NCI-H345 treated with DMSO at 0.1 percent for 48 hours (cell line): ENCODE results near the gene DCAF8.
"Not testable (repeated sequence)": the region's sequence is repeated elsewhere in the genome, so short reads cannot be mapped to it uniquely, and the experiment has no call there.

Experiments
- DNase-seq: peaks from one replicate; lab custom pipeline; 2025; ENCODE audit not compliant: unreplicated experiment; lab: John Stamatoyannopoulos, UW

The DCAF8 gene

DNA sequence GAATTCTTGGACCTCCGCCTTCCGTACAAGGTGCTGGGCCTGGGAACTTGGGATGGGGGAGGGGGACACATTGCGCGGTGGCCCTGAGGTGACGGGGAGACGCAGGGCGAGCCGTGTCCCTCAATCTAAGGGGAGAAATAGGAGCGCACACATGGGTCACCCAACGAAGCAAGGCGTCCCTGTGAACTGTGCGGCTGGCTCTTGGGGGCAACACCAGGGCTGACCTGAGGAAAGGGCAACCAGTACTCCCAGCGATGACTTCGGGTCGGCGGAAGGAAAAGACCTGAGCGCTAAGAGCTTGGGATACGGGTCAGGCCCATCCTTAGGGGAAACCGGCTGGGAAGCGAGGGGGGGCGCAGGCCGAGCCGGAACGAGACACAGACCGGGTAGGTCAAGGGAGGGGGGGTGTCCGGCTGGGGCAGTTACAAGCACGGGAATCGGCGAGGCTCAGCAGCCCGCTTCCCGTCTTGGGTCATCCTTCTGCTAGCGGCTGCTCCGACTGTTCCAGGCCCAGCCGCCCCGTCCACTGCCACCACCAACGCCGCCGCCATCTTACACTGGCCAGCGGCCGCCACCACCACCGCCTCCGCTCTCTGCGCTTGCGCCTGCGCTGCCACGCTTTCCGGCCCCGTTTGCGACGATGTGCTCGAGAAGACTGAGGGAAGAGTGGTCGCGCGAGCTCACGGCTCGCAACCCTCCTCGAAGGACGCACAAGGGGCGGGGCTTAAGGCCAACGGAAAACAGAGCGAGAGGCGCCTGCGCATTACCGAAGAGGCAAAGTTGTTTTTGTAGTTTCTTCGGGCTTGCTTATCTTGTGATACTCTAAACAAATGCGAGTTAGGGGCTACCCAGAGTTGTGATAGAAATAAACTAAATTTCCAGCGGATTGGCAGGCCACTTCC lies at the start of gene DCAF8:
Gene DCAF8, minus strand, starts transcription at position 657 of the 902 bp plus-strand sequence. CDS start 18,541 bp downstream, outside the sequence.
- peak; percentile 96 for DNase-seq

DNA sequence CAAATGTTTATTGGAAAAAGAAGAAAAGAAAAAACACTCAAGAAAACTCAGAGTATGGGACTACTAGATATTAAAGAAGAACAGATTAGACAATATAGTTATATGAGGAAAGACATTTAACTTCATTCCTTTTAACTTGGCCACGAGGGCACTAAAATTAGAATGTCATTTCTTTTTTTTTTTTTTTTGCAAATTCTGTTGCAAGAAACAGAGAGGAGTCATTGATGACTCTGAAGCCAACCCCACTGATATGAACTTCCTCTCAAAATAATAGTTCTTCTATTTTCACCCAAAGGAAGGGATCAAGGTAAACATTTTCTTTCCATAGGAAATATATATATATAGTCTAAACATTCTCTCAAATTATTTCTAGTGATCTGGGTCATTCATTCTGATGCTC lies 47.2 kb upstream of the DCAF8 start:
- no peak for DNase-seq

DNA sequence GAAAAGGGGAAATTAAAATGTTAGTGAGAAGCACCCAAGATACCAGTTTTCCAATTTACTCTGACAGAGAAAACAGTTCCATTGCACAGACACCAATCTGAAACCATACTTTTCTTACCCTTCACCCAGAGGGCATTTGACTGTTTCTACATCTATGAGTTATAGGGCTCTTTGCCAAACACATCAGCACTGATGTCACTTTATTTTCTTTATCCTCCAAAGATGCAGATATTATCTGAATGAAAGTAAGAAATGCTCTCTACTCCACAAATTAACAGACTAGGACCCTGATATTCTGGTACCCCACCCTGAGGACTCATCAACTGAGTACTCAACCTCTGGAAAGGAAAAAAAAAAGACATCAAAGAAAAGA lies 46.8 kb upstream of the DCAF8 start:
- no peak for DNase-seq

DNA sequence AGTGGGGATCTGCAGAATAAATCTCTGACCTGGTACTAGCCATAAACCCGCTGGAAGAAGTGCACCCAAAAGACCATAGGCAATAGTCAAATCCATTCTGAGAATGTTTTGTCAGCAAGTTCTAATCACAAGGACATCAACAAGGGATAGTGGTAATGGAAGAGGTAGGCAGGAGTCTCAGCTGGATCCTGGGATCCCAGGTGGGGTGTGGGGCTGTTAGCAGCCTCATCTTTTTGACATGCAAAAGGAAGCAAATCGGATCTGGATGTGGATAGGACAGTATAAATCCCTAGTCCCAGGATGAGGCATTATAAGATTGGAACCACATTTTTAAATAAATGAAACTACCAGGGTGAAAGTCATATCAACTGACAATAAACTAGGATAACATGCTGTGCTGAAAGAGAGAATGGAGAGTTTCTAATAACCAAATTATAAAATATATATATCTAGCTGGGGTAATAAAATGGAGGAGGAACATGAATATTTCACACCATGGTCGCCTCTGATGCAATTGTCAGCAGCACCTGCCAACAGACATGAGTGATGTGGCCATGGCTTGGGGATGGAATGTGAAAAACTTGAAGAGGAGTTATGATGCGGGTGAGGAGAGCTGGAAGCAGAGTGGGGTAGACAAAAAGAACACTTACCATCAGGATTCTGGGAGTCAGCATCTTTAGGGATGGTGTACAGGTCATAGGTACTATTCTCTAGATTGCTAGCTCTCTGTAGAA lies 46.3 kb upstream of the DCAF8 start:
- DNase-seq: no peak

DNA sequence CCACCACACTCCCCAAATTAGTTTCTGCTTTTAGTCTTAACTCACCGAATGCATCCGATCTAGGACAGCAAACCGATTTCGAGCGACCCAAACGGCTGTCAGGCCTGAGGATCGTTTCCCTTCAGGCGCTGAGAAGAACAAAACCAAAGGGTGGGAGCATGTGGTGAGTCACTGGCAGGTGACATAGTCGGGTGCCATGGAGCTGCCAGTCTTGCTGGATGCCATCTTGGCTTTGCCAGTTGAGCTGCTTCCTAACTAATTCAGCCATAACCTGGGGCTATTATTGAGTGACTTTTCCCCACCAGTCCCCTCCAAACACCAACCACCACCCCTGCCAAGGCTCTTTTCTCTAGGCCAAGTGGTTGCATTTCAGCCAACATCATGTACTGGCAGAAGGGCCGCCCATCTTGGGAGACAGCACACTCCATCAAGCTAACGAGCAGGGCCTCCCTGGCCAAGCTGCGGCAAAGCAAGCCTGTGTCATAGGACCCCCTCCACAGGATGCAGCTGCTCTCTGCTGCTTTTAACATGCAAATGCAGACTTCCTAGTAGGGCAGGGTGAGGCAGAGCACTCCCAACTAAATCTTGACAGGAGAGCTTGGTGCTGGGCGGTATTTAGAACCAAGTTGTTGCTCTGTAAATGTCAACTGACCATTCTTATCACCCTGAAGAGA lies 44.9 kb upstream of the DCAF8 start:
- no peak for DNase-seq

DNA sequence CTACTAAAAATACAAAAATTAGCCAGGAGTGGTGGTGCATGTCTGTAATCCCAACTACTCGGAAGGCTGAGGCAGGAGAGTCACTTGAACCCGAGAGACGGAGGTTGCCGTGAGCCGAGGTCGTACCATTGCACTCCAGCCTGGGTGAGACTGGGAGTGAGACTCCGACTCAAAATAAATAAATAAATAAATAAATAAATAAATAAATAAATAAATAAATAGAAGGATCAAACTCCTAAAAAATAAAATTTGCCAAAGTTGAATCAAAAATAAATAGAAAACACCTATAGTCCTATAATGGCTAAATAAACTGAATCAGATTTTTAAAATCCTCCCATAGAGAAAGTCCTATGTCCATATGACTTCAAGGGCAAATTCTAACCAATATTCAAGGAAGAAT lies 37.8 kb upstream of the DCAF8 start:
- DNase-seq: no peak

DNA sequence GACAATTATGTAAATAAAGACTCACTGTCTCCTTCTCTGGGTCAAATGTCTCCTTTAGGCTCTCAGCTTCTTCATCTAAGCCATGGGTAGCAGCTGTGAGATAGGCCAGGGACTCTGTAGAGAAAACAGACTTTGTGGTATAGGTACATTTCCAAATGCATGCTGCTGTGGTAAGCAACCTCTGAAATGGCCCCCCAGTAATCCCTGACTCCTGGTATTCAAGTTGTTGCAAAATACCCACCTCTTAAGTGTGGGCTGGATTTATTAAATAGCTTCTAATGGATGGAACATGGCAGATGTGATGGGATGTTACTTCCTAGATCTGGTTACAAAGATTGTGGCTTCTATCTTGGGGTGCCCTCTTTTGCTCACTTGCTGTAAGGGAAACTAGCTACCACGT lies 33.7 kb upstream of the DCAF8 start:
- DNase-seq: no peak

DNA sequence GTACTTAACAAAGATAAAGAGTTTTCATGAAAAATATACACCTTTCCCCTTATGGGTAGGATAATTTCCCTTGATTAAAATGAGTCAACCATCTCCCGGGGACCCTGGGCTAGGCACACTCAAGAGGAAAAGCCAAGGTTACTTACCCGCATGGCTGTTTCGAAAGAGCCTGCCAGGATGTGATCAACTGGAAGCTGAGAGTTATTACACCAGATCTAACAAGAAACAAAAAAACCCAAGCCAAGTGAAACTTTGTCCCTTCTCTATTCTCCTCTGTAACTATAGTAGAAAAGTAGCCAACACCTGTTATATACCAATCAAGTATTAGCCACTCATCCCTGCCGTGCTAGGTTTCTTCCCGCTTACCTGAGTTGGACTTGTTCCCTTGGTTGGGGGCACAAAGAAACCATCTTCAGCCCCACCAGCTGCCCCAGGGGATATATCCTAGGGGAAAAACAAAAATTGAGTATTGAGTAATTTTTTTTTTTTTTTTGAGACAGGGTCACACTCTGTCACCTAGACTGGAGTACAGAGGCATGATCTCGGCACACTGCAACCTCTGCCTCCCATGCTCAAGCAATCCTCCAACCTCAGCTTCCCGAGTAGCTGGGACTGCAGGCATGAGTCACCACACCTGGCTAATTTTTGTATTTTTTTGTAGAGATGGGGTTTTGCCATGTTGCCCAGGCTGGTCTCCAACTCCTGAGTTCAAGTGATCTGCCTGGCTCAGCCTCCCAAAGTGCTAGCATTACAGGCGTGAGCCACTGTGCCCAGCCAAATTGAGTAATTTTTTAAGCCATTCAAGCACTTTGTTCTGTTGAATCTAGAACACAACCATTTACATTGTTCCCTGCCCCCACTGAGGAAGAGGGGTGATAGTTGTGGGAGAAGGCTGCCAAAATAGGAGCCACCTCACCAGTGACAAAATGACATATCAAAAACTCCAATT lies 30.9 kb upstream of the DCAF8 start:
- no peak for DNase-seq

DNA sequence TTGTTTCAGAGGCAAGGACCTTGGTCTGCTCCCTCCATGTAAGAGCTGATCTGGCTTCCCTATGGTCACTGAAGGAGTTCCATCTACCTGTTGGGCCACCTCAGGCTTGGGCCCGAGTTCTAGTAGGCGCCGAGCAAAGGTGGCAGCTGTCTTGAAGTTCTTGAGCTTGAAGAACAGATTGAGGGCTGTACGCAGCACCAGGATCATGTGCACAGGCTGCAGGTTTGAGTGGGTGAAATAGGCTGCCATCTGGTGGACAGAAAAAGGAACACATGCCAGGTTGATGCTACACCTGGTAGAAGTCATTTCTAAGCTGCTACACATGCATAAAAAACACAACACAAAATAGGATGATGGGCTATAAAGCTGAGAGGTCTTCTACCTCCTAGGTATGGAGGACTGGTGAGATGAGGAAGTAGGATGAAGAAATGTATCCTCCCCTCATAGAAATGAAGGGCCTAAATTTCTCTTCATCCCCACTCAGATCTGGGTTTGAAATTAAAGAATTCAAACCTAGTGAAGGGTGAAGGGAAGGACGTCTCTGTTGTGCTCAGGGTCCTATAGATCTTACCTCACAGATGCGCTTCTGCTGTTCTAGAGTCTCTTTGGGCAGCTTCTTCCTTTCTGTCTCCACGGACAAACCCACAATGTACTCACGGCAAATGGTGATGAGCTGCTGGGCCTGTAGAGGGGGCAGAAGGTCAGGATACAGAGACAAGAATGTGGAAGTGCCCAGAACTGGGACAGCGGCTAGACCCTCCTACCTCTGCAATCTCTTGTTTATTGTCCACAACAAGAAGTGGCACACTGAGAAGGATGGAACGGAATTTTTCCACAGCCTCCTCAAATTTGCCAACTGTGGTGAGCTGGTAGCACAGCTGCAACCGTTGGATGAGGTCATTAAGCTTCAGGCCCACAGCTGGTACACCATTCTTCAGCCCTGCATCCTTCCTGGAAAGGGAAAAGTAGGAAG lies 29.2 kb upstream of the DCAF8 start:
- DNase-seq: peak; percentile 35

DNA sequence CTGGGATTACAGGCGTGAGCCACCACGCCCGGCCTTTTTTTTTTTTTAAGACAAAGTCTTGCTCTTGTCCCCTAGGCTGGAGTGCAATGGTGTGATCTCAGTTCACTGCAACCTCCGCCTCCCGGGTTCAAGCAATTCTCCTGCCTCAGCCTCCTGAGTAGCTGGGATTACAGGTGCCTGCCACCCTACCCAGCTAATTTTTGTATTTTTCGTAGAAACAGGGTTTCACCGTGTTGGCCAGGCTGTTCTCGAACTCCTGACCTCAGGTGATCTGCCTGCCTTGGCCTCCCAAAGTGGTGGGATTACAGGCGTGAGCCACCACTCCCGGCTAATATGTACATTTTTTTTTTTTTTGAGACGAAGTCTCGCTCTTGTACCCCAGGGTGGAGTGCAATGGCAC lies 25.4 kb upstream of the DCAF8 start:
- not testable (repeated sequence) for DNase-seq

DNA sequence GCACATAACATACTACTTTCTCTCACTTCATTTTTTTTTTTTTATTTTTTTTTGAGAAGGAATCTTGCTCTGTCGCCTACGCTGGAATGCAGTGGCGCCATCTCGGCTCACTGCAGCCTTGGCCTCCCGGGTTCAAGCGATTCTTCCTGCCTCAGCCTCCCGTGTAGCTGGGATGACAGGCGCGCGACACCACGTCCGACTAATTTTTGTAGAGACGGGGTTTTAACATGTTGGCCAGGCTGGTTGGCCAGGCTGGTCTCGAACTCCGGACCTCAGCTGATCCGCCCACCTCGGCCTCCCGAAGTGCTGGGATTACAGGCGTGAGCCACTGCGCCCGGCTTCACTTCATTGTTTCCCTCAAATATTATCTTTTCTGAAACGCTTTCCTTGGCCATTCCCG lies 23.2 kb upstream of the DCAF8 start:
- DNase-seq: no peak

DNA sequence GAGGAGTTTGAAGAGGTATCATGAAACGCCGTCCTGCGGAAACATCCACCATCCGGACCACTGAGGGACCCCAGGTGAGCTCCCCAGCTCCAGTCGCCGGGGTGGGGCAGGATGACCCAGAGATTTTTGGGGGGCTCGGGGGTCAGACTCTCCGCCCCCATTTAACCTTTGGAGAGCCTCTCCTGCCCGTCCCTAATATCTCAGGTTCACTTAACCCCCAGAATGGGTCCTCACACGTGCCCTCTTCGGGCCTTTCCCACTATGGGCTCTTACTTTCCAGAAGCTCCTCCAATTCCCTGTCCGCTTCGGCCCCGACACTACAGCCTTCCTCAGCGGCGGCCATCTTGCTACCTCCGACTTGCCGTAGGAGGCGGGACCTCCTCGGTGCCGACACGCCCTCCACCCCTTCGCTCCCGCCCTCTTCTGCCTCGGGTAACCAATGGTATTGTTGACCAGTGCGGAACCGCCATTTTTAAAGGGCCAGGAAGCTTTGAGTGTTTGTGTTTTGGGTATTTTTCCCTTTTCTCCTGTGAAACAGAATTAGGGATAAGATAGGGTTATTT lies 22.5 kb upstream of the DCAF8 start, which contains the start of gene PEX19:
Gene PEX19, minus strand, starts transcription at position 352 of the 563 bp plus-strand sequence. Its CDS starts 9 bp downstream, at position 343.
- peak; percentile 81 for DNase-seq

DNA sequence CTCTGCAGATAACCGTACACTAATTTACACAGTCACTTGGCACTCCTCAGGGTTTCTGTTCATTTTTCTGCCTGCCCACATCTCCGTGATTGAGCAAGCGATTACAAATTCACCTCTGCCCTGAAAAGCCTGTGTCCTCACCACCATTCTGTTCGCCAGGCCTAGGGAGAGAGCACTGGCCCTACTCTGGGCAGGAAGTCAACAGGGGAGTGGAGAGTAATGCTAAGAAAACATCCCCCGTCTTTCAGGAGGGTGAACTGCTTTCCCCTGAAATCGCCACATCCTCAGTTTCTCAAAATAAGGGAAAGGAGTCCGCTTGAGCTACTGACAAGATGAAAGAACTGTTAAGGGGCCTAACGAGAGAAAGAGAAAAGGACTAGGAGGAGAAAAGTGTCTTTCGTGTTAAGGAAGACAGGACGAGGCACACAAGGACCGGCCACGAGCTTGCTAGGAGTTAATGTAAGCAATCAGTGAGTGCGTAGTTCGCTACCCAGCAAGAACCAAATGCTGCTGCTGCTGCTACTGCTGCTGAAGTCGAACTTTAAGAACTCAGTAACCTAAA lies 22.0 kb upstream of the DCAF8 start:
- DNase-seq: no peak

DNA sequence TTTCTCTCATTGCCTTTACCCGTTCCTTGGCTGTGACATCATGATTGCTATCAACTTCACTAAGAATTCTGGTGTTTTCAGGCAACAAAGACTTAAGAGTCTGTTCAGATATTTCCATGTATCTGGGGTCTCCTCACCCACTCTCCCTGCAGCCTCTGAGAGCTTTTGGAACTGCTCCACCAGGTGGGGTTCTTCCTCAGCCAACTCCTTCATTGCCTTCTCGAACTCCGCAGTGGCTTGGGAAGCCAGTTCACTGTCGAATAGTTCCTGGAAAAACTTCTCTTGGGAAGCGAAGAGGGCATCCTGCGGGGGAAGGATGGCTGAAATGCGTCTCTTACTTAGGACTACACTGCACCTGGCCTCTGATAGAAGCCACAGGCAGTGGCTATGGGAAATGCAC lies 20.5 kb upstream of the DCAF8 start:
- no peak for DNase-seq

DNA sequence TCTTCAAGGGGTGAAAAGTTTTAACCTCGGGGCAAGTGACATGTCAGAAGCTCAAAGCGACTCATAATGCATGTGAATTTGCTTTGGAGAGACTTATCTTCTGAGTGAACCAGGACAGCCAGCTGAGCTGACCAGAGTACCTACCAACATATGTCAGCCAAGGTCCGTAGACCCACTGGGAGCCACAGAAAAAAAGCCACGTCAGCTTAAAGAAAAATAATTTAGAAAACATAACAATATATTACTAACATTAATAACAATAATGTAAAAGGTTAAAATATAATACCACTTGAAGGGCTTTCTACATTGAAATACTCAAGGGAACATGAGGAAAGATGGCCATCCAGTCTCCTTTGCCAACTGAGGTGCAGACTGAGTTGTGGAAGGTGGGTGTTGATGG lies 15.6 kb upstream of the DCAF8 start:
- no peak for DNase-seq

DNA sequence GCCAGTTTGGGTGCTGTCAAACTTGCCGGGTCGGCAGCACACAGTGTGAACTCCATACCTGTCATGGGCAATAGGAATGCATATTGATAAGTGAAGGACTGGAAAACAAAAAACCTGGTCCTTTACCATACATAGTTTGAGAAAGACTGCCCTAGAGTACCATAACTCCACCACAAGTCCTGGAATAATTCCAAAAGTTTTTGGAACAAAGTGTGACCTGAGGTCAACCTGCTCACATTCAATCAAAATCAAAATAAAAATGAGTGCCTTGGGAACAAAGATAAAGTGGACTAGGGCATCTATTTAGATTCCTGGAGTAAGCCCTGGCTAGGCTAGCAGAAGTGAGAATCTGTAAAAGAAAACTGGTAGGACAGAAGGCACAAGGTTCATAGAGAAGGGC lies 15.0 kb upstream of the DCAF8 start:
- DNase-seq: no peak

DNA sequence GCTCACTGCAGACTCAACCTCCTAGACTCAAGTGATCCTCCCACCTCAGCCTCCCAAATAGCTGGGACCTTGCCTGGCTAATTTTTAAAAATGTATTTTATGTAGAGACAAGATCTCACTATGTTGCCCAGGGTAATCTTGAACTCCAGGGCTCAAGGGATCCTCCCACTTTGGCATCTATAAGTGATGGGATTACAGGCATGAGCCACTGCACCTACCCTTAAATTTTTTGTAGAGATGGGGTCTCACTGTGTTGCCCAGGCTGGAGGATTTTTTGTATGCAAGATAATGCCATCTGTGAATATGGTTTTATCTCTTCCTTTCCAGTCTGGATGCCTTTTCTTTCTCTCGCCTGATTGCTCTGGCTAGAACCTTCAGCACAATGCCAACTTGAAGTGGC lies 8.7 kb upstream of the DCAF8 start:
- DNase-seq: no peak

DNA sequence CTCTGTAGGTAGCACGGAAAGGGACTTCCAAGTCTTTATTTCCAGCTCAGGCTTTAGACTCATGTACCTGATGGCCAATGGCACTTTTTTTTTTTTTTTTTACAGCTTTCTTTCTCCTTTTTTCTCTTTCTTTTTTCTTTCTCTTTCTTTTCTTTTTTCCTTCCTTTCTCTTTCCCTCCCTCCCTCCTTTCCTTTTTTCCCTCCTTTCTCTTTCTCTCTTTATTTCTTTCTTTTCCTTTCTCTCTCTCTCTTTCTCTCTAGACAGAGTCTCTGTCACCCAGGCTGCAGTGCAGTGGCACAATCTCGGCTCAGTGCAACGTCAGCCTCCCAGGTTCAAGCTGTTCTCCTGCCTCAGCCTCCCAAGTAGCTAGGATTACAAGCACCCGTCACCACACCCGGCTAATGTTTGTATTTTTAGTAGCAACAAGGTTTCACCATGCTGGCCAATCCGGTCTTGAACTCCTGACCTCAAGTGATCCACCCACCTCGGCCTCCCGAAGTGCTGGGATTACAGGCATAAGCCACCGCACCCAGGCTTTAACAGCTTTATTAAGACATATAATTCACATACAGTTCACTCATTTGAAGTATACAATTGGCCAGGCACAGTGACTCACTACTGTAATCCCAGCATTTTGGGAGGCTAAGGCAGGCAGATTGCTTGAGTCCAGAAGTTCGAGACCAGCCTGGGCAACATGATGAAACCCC lies 5.1 kb upstream of the DCAF8 start:
- no peak for DNase-seq
